HG03039 (cell line): ENCODE results near the gene TUBA3C.
"Not testable (repeated sequence)": the region's sequence is repeated elsewhere in the genome, so short reads cannot be mapped to it uniquely, and the experiment has no call there.

Source experiments
- ATAC-seq: cut with Tn5 transposase; IDR thresholded peaks from one replicate; pipeline ENCODE4 v1.9.1; 2021; ENCODE audit warnings: mild to moderate bottlenecking, moderate library complexity; ENCODE audit not compliant: unreplicated experiment

The TUBA3C gene

GRCh38 chr13:19181621-19182485 lies at the start of gene TUBA3C:
TUBA3C (minus strand) TSS chr13:19181824; CDS start chr13:19181747, 77 bp downstream.
- ATAC-seq = no peak

GRCh38 chr13:19207413-19207812 lies 25.8 kb upstream of the TUBA3C start:
- ATAC-seq = not testable (repeated sequence)

GRCh38 chr13:19192622-19193021 lies 11.0 kb upstream of the TUBA3C start:
- ATAC-seq = not testable (repeated sequence)

- not testable (repeated sequence) for ATAC-seq
These were observed 8.3 kb upstream of the TUBA3C start for GRCh38 chr13:19189911-19190310.

GRCh38 chr13:19189368-19189767 lies 7.7 kb upstream of the TUBA3C start:
- not testable (repeated sequence) for ATAC-seq

GRCh38 chr13:19185865-19186645 lies 4.4 kb upstream of the TUBA3C start:
- ATAC-seq = no peak

- ATAC-seq = no peak
These were observed 3.7 kb upstream of the TUBA3C start for GRCh38 chr13:19185086-19185864.

GRCh38 chr13:19184176-19184575 lies 2.6 kb upstream of the TUBA3C start:
- ATAC-seq = no peak

GRCh38 chr13:19183676-19184075 lies 2.1 kb upstream of the TUBA3C start:
- ATAC-seq = no peak

GRCh38 chr13:19182536-19182935 lies 912 bp upstream of the TUBA3C start:
- ATAC-seq = no peak

- ATAC-seq = no peak
These were observed 503 bp downstream of the TUBA3C start for GRCh38 chr13:19181021-19181620.

- ATAC-seq = no peak
These were observed 1.7 kb downstream of the TUBA3C start for GRCh38 chr13:19179916-19180315.

GRCh38 chr13:19178901-19179593 lies 2.6 kb downstream of the TUBA3C start:
- no peak for ATAC-seq

GRCh38 chr13:19176981-19177776 lies 4.4 kb downstream of the TUBA3C start:
- ATAC-seq = not testable (repeated sequence)

GRCh38 chr13:19173752-19174151 lies 7.9 kb downstream of the TUBA3C start:
- ATAC-seq = no peak

- no peak for ATAC-seq
These were observed 9.0 kb downstream of the TUBA3C start for GRCh38 chr13:19172647-19173030.

- no peak for ATAC-seq
These were observed 9.5 kb downstream of the TUBA3C start for GRCh38 chr13:19172007-19172646.

GRCh38 chr13:19171563-19171962 lies 10.1 kb downstream of the TUBA3C start:
- no peak for ATAC-seq

GRCh38 chr13:19169991-19170390 lies 11.6 kb downstream of the TUBA3C start:
- no peak for ATAC-seq
